AG09319 (cell line): Measurements from ENCODE around the gene SARM1.

ENCODE experiments used
- DNase-seq: peaks from one replicate; pipeline ENCODE4 v3.0.0-alpha.2; 2010; ENCODE audit warnings: low read depth; ENCODE audit errors: extremely low read depth
- CTCF ChIP-seq: IDR thresholded peaks from 2 replicates; pipeline ENCODE4 v1.5.1; 2011; ENCODE audit warnings: low read depth, mild to moderate bottlenecking, inconsistent platforms, low read length, moderate library complexity

The SARM1 gene

GRCh38 chr17:28449859-28450258 lies 78.4 kb downstream of the SARM1 start:
- no peak for TF ChIP-seq CTCF
- DNase-seq, result no peak
